Activated CD4-positive, alpha-beta memory T cell treated with anti-CD3 and anti-CD28 coated beads, Interleukin-2, amount 10 ng/mL, durations not matched to agents 7 days and 5 days (primary cell): ENCODE data around the gene SART1. TPM values are rescaled to one million over a fixed set of nuclear protein-coding genes. Genes with fewer than 3 reads are reported as not detected.
"Not testable (repeated sequence)": the region's sequence is repeated elsewhere in the genome, so short reads cannot be mapped to it uniquely, and the experiment has no call there.

Experiments used
- CTCF ChIA-PET: fragments of 350-600 bp; sonication (Branson Sonifier 250); formaldehyde crosslinking; loops from one replicate; lab custom pipeline; 2021; ENCODE audit warnings: antibody characterized with exemption, inconsistent platforms; lab: Charles Lee
- POLR2A ChIA-PET: fragments of 350-600 bp; sonication (Branson Sonifier 250); formaldehyde crosslinking; loops from one replicate; lab custom pipeline; 2021; ENCODE audit warnings: antibody characterized with exemption; lab: Charles Lee
- DNase-seq: peaks from one replicate; pipeline ENCODE4 v3.0.0-alpha.2; 2020
- H3K27ac Mint-ChIP-seq: one replicate; pipeline ENCODE4 v1.8.0; 2021; ENCODE audit warnings: mild to moderate bottlenecking, mixed read lengths
- H3K27me3 Mint-ChIP-seq: one replicate; pipeline ENCODE4 v1.8.0; 2021; ENCODE audit warnings: mixed read lengths
- H3K36me3 Mint-ChIP-seq: one replicate; pipeline ENCODE4 v1.8.0; 2021; ENCODE audit warnings: low read depth, mixed read lengths
- H3K4me1 Mint-ChIP-seq: one replicate; pipeline ENCODE4 v1.8.0; 2021; ENCODE audit warnings: mixed read lengths
- H3K4me3 Mint-ChIP-seq: one replicate; pipeline ENCODE4 v1.8.0; 2021; ENCODE audit warnings: mild to moderate bottlenecking, mixed read lengths
- H3K9me3 Mint-ChIP-seq: one replicate; pipeline ENCODE4 v1.8.0; 2021; ENCODE audit warnings: mixed read lengths
- total RNA-seq, 2 experiments: library from RNA; stranded (reverse); gene quantifications; one replicate each; pipeline ENCODE4 v1.2.3, GENCODE V29; 2021

SART1 gene
- total RNA-seq, 2 experiments from 2014 or later: 59.5 to 61.5 TPM

DNA sequence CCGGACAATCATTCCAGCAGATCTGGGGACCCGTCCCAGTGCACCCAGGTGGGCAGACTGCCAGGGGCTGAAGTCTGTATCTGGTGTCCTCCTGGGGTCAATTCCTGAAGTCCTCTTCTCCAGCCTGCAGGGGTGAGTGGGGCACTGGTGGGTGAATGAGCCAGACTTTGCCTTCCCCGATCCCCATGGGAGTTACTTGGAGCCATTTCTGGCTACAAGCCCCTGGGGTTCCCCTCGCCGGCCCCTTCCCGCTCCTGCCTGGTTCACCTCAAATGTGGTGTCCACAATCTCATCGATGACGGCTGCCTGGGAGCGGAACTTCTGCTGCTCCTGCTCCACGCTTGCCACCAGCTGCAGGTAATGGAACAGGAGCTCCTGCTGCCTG is 55.3 kb downstream of the SART1 start:
- peaks cover 12% of the 10 kb centered on the region for H3K27me3 Mint-ChIP-seq
- H3K36me3 Mint-ChIP-seq: no peaks in the 10 kb centered on the region
- ChIA-PET POLR2A (interaction anchor here (1.1 kb wide), 1 partner anchor 14 kb away, joined by 3 read pairs; the partner anchor contains the start of gene BANF1), CTCF (no interaction called here)
- H3K4me3 Mint-ChIP-seq: no peak overlapping the region
- no peak overlapping the region for H3K27ac Mint-ChIP-seq
- peaks cover 14% of the 10 kb centered on the region for H3K4me1 Mint-ChIP-seq
- DNase-seq: no peak
- no peaks in the 10 kb centered on the region for H3K9me3 Mint-ChIP-seq

DNA sequence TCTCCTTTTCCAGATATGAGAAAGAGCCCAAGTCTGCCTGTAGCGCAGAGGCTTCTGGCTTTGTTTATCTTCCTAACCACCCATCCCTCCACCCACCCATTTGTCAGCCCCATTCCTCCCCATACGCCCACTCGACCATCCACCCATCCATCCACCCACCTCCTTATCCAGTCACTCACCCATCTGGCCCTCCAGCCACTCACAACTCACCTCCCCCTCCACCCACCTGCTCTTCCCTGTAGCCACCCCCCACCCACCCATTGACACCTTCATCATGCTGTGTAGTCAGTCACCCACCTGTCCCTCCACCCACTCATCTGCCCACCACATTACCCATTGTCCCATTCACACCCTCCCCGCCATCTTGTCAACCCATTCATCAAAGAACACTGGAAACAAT is 55.8 kb downstream of the SART1 start:
- Mint-ChIP-seq H3K36me3 (no peaks in the 10 kb centered on the region), H3K9me3 (no peaks in the 10 kb centered on the region), H3K27me3 (peaks cover 9% of the 10 kb centered on the region), H3K4me1 (peaks cover 16% of the 10 kb centered on the region), H3K27ac (no peak overlapping the region), H3K4me3 (no peak overlapping the region)
- ChIA-PET POLR2A (no interaction called here), CTCF (interaction anchor here (1.0 to 1.1 kb wide), 2 partner anchors 8 to 27 kb away, joined by 3 read pairs; no protein-coding TSS in a partner anchor)
- no peak for DNase-seq

DNA sequence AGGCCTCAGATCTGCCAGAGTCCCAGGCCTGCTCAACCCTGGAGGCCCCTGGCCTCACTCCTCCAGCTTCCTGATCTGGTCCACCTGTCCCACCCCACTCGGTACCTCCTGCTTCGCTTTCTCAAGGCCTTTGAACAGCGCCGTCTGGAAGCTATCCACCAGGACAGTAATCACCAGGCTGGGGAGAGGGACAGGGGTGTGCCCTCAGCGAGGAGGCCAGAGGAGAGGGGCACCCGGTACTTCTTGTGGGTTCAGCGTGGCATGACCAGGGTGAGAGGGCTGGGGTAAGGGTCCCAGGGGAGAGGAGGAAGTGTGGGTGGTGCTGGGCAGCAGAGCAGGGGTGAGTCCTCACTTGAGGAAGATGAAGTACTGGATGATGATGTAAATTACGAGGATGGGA is 58.7 kb downstream of the SART1 start:
- H3K9me3 Mint-ChIP-seq: no peaks in the 10 kb centered on the region
- no peaks in the 10 kb centered on the region for H3K36me3 Mint-ChIP-seq
- H3K27me3 Mint-ChIP-seq: peaks cover 9% of the 10 kb centered on the region
- no peak overlapping the region for H3K4me3 Mint-ChIP-seq
- H3K27ac Mint-ChIP-seq: no peak overlapping the region
- no peak for DNase-seq
- ChIA-PET CTCF (interaction anchor here (1.5 kb wide), 1 partner anchor 25 kb away, joined by 4 read pairs; no protein-coding TSS in a partner anchor), POLR2A (no interaction called here)
- peaks cover 21% of the 10 kb centered on the region for H3K4me1 Mint-ChIP-seq

DNA sequence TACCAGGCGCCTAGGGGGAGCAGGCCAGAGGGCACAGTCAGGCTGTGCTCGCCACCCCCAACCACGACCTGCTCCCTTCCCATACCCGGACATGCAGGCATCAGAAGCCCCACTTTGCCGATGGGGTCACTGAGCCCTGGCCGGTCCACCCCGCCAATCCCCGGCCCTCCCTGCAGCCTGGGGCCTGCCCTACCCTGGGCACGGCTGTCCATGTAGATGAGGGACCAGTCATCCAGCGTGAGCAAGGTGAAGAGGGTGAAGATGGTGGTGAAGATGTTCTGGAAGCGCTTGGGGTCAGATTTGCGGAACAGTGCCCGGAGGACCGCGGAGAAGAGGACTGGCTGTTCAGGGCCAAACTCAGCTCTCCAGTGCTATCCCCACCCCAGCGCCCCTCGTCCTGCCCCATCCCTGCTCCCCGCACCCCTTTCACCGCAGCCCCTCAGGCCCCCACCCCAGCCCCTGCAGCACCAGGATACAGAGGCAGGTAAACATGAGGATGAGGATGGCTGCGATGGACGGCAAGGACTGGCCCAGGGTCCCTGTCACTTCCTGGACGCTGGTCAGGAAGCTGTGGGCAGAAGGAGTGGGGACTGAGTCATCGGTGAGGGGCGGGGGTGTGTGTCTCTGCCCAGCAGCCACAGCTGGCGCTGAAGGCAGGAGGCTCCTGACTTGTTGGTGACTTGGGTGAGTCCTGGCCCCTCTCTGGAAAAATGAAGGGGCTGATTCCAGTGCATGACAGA is 59.3 kb downstream of the SART1 start:
- Mint-ChIP-seq H3K4me3 (no peak overlapping the region), H3K36me3 (no peaks in the 10 kb centered on the region), H3K27ac (no peak overlapping the region), H3K9me3 (no peaks in the 10 kb centered on the region), H3K27me3 (peaks cover 9% of the 10 kb centered on the region), H3K4me1 (peaks cover 21% of the 10 kb centered on the region)
- peak; percentile 61 for DNase-seq
- ChIA-PET POLR2A (interaction anchor here (1.7 kb wide), 1 partner anchor 12 kb away, joined by 6 read pairs; no protein-coding TSS in a partner anchor), CTCF (interaction anchor here (1.5 to 2.6 kb wide), 2 partner anchors 24 kb away, joined by 4 to 26 read pairs; no protein-coding TSS in a partner anchor)

DNA sequence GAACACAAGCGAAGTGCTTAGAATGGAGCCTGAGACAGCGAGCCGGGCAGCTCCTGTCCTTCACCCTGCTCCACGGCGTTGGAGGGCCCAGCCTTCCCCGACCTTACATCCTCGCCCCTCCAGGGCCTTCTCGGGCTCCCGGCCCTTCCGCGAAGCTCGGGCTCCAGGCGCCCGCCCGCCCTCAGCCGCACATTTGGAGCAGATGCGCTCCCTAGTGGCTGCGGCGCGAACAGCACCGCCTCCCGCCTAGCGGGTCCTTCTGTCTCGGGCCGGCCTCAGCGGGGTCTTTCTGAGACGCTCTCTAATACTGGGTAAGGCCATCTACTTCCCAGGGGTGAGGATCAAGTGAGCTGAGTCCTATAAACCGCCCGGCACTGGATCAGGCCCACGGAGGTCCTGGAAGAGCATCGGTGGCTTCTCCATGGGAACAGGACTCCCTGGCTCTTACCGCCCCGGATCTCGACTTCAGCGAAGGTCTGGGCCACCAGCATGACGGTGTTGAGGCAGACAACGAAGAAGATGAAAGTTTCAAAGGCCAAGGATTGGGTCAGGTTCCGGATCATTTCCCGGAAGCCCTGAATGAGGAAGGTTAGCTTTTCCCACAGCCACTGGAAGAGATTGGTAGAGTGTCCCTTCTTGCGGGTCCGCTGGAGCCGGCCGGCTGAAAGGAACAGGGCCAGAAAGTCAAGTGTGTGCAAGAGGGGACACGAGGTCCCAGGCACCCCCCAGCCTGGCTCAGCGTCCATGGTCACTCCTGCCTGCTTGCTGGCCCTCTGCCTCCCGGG is 61.1 kb downstream of the SART1 start:
- Mint-ChIP-seq H3K9me3 (no peaks in the 10 kb centered on the region), H3K4me1 (peaks cover 21% of the 10 kb centered on the region), H3K27ac (no peak overlapping the region), H3K27me3 (peaks cover 9% of the 10 kb centered on the region), H3K4me3 (no peak overlapping the region), H3K36me3 (no peaks in the 10 kb centered on the region)
- peak; percentile 80 for DNase-seq
- POLR2A ChIA-PET: interaction anchor here (0.6 to 2.3 kb wide), 9 partner anchors 11 to 311 kb away, joined by 3 to 9 read pairs (median 4); partner anchors contain the start of genes BANF1, CCDC85B, CST6 and EIF1AD
- CTCF ChIA-PET: interaction anchor here (0.5 to 2.6 kb wide), 37 partner anchors 9 to 384 kb away, joined by 3 to 26 read pairs (median 4); partner anchors contain the start of genes BANF1, CCDC85B, CST6 and EIF1AD

DNA sequence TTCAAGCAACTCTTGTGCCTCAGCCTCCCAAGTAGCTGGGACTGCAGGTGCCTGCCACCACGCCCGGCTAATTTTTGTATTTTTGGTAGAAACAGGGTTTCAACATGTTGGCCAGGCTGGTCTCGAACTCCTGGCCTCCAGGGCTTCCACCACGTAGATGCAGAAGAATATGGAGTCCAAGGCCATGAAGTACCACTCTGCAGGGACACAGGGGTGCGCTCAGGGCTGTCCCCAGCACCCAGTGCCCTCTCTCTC is 61.6 kb downstream of the SART1 start:
- ChIA-PET POLR2A (interaction anchor here (0.8 to 2.3 kb wide), 3 partner anchors 11 to 311 kb away, joined by 3 to 9 read pairs (median 4); partner anchors contain the start of genes CST6 and KAT5), CTCF (interaction anchor here (0.7 to 2.6 kb wide), 15 partner anchors 8 to 352 kb away, joined by 3 to 26 read pairs (median 6); partner anchors contain the start of genes BANF1, CCDC85B, EIF1AD and KAT5)
- H3K27ac Mint-ChIP-seq, DNase-seq, H3K9me3 Mint-ChIP-seq, H3K4me3 Mint-ChIP-seq, H3K36me3 Mint-ChIP-seq: not testable (repeated sequence)
- peaks cover 11% of the 10 kb centered on the region for H3K27me3 Mint-ChIP-seq
- peaks cover 21% of the 10 kb centered on the region for H3K4me1 Mint-ChIP-seq

DNA sequence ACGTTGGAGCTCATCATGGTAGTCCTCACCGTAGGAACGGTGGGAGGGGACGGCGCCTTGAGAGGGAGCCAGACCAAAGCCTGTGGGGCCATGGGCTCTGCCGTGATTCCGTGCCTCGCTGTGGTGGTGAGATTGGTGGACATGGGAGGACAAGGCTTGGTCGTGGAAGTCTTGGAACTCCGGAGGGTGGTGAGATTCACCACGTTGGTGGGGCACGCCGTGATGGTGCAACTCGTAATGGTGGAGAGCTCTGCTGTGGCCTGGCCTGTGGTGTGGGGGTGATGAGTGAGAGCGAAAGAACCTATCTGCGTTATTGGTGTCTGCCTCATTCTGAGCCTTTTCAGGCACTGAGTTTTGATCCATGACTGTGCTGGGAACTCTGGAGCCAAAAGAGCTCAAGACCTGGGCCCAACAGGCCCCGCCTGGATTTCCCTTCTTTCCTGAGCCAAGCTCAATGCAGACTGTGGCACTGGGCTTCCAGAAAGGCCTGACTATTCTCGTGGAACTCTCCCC is 64.5 kb downstream of the SART1 start, which contains the start of gene CATSPER1:
Gene CATSPER1 (minus strand): TSS at position 463 of the 513 bp plus-strand sequence. CDS start 100 bp downstream, at position 363.
- POLR2A ChIA-PET: interaction anchor here (2.6 kb wide), 1 partner anchor 26 kb away, joined by 7 read pairs; the partner anchor contains the start of gene SF3B2
- H3K27me3 Mint-ChIP-seq: peaks cover 13% of the 10 kb centered on the region
- H3K4me3 Mint-ChIP-seq: no peak within 1 kb of the TSS
- H3K4me1 Mint-ChIP-seq: peaks cover 14% of the 10 kb centered on the region
- no peak for DNase-seq
- H3K27ac Mint-ChIP-seq: no peak within 1 kb of the TSS
- no peaks in the 10 kb centered on the region for H3K36me3 Mint-ChIP-seq
- CTCF ChIA-PET: interaction anchor here (0.6 to 1.4 kb wide), 2 partner anchors 19 to 277 kb away, joined by 3 to 5 read pairs; no protein-coding TSS in a partner anchor
- no peaks in the 10 kb centered on the region for H3K9me3 Mint-ChIP-seq

Other genes with a start within 250 kb of the SART1 start
- 10 to 100 TPM; 62.6 to 63.0 TPM for gene KAT5, start 249.5 kb upstream of the SART1 start, total RNA-seq
- 10 to 100 TPM; 80.3 to 81.9 TPM for gene RNASEH2C, start 240.9 kb upstream of the SART1 start, total RNA-seq
- gene AP5B1, start 180.8 kb upstream of the SART1 start, total RNA-seq: 10 to 100 TPM; 21.2 to 21.5 TPM
- gene OVOL1, start 174.7 kb upstream of the SART1 start, total RNA-seq: not detected
- 1 to 10 TPM in 1 of 2 experiments, under 1 TPM in 1; 0.83 to 1.6 TPM for gene SNX32, start 127.8 kb upstream of the SART1 start, total RNA-seq
- 1,000 to 10,000 TPM; 1,733 to 1,734 TPM for gene CFL1, start 103.6 kb upstream of the SART1 start, total RNA-seq
- gene MUS81, start 101.3 kb upstream of the SART1 start, total RNA-seq: 10 to 100 TPM; 86.9 to 91.9 TPM
- gene EFEMP2, start 88.9 kb upstream of the SART1 start, total RNA-seq: 10 to 100 TPM; 13.8 to 14.7 TPM
- 10 to 100 TPM; 75.9 to 80.5 TPM for gene CTSW, start 81.9 kb upstream of the SART1 start, total RNA-seq
- gene FIBP, start 73.3 kb upstream of the SART1 start, total RNA-seq: 10 to 100 TPM; 71.7 to 77.4 TPM
- 10 to 100 TPM; 53.2 to 55.8 TPM for gene CCDC85B, start 71.1 kb upstream of the SART1 start, total RNA-seq
- gene FOSL1, start 61.3 kb upstream of the SART1 start, total RNA-seq: 1 to 10 TPM; 4.5 to 5.0 TPM
- 10 to 100 TPM; 34.1 to 34.2 TPM for gene C11orf68, start 42.7 kb upstream of the SART1 start, total RNA-seq
- 100 to 1,000 TPM; 162 to 180 TPM for gene DRAP1, start 42.3 kb upstream of the SART1 start, total RNA-seq
- gene TSGA10IP, start 16.3 kb upstream of the SART1 start, total RNA-seq: not detected
- gene EIF1AD, start 40.4 kb downstream of the SART1 start, total RNA-seq: 10 to 100 TPM; 43.6 to 45.9 TPM
- gene BANF1, start 40.8 kb downstream of the SART1 start, total RNA-seq: 100 to 1,000 TPM; 191 to 196 TPM
- gene CST6, start 50.3 kb downstream of the SART1 start, total RNA-seq: under 1 TPM; 0.30 to 0.65 TPM
- under 1 TPM; 0.33 to 0.58 TPM for gene CATSPER1, start 64.7 kb downstream of the SART1 start, total RNA-seq
- not detected for gene GAL3ST3, start 87.4 kb downstream of the SART1 start, total RNA-seq
- 100 to 1,000 TPM; 230 to 241 TPM for gene SF3B2, start 90.6 kb downstream of the SART1 start, total RNA-seq
- 10 to 100 TPM; 86.4 to 95.0 TPM for gene PACS1, start 108.5 kb downstream of the SART1 start, total RNA-seq